SJCRH30 (cell line): ENCODE data around the gene GNAT1. TPM values are rescaled to one million over a fixed set of nuclear protein-coding genes. Genes with fewer than 3 reads are reported as not detected.

Source experiments
- DNase-seq, 2 experiments: peaks; one replicate each; pipeline ENCODE4 v3.0.0-alpha.2; 2015 to 2020
- H3K27ac ChIP-seq: fragments of 250-450 bp; sonication (Bioruptor Pico); 2 replicates; pipeline ENCODE4 v1.5.1; 2020; ENCODE audit warnings: mild to moderate bottlenecking, moderate library complexity
- H3K27me3 ChIP-seq: fragments of 250-450 bp; sonication (Bioruptor Pico); 2 replicates; pipeline ENCODE4 v1.5.1; 2020; ENCODE audit warnings: mild to moderate bottlenecking, moderate library complexity
- H3K36me3 ChIP-seq: fragments of 250-450 bp; sonication (Bioruptor Pico); 2 replicates; pipeline ENCODE4 v1.5.1; 2020; ENCODE audit warnings: mild to moderate bottlenecking, moderate library complexity
- H3K4me1 ChIP-seq: fragments of 250-450 bp; sonication (Bioruptor Pico); 2 replicates; pipeline ENCODE4 v1.5.1; 2020; ENCODE audit warnings: mild to moderate bottlenecking, moderate library complexity
- H3K4me3 ChIP-seq: fragments of 250-450 bp; sonication (Bioruptor Pico); 2 replicates; pipeline ENCODE4 v1.5.1; 2020; ENCODE audit warnings: mild to moderate bottlenecking, moderate library complexity
- H3K9me3 ChIP-seq: fragments of 250-450 bp; sonication (Bioruptor Pico); replicated peaks from 2 replicates; pipeline ENCODE4 v1.5.1; 2020; ENCODE audit warnings: mild to moderate bottlenecking, moderate library complexity
- total RNA-seq: library from RNA; depleted of rRNA; stranded (reverse); fragments of >200 nt; shearing (Covaris generic); gene quantifications from 2 replicates; pipeline ENCODE4 v1.2.3, GENCODE V29; 2014

GNAT1 gene
- total RNA-seq, 1 experiment from 2014 or later: 0.14 TPM

DNA sequence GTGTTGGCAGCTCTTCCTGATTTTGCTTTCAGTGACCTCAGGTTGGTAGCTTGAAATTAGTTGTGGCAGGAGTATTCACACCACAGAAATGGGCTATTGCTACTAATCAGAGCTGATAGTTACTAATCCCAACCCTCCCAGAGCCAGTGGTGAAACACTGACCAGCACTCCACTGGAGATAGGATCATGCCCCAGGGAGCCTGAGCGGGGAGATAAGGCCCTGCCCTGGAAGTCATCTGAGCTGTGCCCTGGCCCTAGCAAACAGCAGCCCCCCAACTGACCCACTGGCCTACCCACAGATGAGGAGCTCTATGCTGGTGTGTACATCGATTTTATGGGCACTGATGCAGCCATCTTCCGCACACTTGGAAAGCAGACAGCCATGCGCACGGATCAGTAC is 9.4 kb upstream of the GNAT1 start:
- H3K4me1 ChIP-seq: peaks cover 27% of the 10 kb centered on the region
- DNase-seq: no peak
- H3K27me3 ChIP-seq: no peaks in the 10 kb centered on the region
- no peak overlapping the region for H3K27ac ChIP-seq
- H3K4me3 ChIP-seq: no peak overlapping the region
- H3K36me3 ChIP-seq: no peaks in the 10 kb centered on the region
- H3K9me3 ChIP-seq: no peaks in the 10 kb centered on the region

DNA sequence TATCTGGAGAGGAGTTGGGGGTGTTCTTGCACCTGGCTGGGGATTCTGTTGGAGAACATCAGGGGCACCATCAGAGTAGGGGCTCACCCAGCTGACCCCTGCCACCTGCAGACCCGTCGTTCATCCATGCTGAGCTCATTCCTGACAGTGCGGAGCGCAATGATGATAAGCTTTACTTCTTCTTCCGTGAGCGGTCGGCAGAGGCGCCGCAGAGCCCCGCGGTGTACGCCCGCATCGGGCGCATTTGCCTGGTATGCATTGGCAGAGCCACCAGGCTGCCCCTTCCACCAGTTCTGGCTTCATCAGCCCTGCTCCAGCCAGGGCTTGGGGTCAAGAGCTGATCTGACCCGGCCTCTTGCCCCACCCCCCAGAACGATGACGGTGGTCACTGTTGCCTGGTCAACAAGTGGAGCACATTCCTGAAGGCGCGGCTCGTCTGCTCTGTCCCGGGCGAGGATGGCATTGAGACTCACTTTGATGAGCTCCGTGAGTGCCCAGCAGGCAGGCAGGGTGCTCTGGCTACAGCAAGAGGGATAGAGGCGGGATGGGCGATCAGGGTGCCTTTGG is 8.8 kb upstream of the GNAT1 start:
- Histone ChIP-seq H3K4me1 (peaks cover 21% of the 10 kb centered on the region), H3K36me3 (no peaks in the 10 kb centered on the region), H3K27ac (no peak overlapping the region), H3K27me3 (no peaks in the 10 kb centered on the region), H3K9me3 (no peaks in the 10 kb centered on the region), H3K4me3 (no peak overlapping the region)
- no peak for DNase-seq

DNA sequence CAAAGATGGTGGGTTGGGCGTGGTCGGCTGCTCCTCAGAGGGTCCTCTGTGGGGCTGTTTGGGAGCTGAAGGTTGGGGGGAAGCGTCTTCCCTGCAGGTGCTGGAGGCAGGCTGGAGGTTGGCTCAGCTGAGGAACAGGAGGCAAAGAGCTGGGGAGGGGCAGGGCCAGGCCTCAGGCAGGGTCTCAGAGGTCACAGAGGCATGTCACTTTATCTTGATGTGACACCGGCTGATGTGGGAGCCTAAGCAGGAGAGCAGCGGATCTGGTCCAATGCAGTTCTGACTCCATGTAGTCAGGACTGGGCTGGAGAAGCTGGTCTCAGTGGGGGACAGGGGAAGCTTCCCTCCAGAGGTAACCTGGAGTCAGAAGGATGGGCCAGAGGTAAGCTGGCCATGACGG is 7.7 kb upstream of the GNAT1 start:
- no peaks in the 10 kb centered on the region for H3K36me3 ChIP-seq
- no peak overlapping the region for H3K27ac ChIP-seq
- DNase-seq: no peak
- peaks cover 18% of the 10 kb centered on the region for H3K4me1 ChIP-seq
- H3K4me3 ChIP-seq: no peak overlapping the region
- no peaks in the 10 kb centered on the region for H3K9me3 ChIP-seq
- H3K27me3 ChIP-seq: no peaks in the 10 kb centered on the region

DNA sequence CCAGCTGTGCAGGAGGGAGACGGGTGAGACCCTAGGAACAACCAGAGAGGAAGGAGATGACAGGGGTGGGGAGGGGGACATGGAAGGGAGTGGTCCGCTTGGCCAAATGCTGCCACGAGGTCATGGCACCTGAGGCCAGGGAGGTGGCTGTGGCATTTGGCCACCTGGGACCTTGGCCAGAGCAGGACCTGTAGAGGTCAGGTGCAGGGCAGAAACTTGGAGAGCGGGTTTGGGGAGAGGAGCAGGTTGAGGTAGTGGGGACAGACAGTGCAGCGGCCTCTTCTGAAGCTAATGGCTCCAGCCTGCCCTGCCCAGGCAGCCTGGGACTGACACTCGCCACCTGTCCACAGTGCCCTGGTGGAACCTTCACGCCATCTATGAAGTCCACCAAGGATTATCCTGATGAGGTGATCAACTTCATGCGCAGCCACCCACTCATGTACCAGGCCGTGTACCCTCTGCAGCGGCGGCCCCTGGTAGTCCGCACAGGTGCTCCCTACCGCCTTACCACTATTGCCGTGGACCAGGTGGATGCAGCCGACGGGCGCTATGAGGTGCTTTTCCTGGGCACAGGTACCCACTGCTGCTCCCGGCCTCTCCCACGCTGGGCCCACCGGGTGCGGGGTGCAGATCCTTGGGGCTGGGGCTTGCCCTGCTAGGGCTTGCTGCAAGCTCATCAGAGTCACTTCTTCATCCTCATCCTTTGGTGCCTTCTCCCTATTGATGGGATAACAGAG is 7.0 kb upstream of the GNAT1 start:
- peaks cover 18% of the 10 kb centered on the region for H3K4me1 ChIP-seq
- H3K4me3 ChIP-seq: no peak overlapping the region
- no peak overlapping the region for H3K27ac ChIP-seq
- no peak for DNase-seq
- no peaks in the 10 kb centered on the region for H3K27me3 ChIP-seq
- no peaks in the 10 kb centered on the region for H3K9me3 ChIP-seq
- H3K36me3 ChIP-seq: no peaks in the 10 kb centered on the region

DNA sequence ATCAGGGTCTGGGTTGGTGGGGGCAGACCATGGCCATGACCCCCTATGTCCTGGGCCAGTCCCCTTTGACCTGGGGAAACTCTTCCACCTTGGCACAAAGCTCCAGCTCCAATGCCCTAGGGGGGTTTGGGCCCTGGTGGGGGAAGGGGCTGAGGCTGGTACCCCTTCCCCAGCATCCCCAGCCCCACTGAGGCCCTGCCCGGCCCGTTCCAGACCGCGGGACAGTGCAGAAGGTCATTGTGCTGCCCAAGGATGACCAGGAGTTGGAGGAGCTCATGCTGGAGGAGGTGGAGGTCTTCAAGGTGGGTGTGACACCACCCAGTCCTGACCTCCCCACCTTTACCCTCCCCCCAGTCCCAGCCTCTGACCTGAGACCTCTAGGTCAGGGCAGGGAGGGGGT is 6.2 kb upstream of the GNAT1 start:
- no peak overlapping the region for H3K27ac ChIP-seq

DNA sequence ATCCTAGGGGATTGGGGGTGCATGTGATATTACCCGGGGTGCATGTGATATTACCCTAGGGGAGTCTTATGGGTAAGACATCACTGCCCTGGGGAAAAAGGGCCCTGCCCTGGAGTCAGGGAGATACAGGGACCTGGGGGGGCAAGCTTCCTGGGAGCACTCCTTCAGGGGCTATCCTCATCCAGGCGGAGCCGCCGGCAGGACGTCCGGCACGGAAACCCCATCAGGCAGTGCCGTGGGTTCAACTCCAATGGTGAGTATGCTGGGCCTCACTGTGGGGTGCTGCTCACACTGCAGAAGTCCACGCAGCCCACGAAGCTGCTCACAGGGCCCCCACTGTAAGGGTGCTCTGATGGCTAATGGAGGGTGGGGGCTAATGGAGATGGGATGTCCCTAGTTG is 5.3 kb upstream of the GNAT1 start:
- Histone ChIP-seq H3K27ac (no peak overlapping the region), H3K36me3 (no peaks in the 10 kb centered on the region), H3K9me3 (no peaks in the 10 kb centered on the region), H3K4me1 (peaks cover 10% of the 10 kb centered on the region), H3K27me3 (no peaks in the 10 kb centered on the region), H3K4me3 (no peak overlapping the region)
- no peak for DNase-seq

More for the DNA sequence above, 6.2 kb upstream of the GNAT1 start:
- no peaks in the 10 kb centered on the region for H3K27me3 ChIP-seq
- peaks cover 11% of the 10 kb centered on the region for H3K4me1 ChIP-seq
- H3K4me3 ChIP-seq: no peak overlapping the region
- no peaks in the 10 kb centered on the region for H3K9me3 ChIP-seq
- H3K36me3 ChIP-seq: no peaks in the 10 kb centered on the region
- no peak for DNase-seq

DNA sequence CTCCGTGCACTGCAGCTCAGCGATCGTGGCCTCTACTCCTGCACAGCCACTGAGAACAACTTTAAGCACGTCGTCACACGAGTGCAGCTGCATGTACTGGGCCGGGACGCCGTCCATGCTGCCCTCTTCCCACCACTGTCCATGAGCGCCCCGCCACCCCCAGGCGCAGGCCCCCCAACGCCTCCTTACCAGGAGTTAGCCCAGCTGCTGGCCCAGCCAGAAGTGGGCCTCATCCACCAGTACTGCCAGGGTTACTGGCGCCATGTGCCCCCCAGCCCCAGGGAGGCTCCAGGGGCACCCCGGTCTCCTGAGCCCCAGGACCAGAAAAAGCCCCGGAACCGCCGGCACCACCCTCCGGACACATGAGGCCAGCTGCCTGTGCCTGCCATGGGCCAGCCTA is 3.7 kb upstream of the GNAT1 start:
- Histone ChIP-seq H3K9me3 (no peaks in the 10 kb centered on the region), H3K4me3 (no peak overlapping the region)

DNA sequence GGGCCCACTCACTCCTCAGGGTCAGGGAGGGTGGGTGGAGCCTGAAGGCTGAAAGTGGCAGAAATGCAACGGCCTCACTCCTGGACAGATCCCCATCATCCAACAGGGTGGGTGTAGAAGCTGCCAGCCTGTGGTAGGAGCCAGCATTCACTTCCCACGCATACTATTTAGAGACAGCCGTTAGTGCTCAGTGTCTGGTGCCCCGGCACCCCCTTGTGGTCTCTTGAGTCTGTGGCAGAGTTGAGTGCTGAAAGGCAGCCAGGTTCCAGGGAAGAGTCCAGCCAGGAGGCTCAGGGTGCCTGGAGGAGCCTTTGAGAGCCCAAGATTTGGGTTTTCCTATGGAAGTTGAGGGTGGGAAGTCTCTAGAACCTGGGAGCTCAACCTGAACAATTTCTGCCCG is 2.1 kb upstream of the GNAT1 start:
- no peaks in the 10 kb centered on the region for H3K4me1 ChIP-seq
- H3K27ac ChIP-seq: no peak overlapping the region
- no peak overlapping the region for H3K4me3 ChIP-seq
- peak; percentile 73 to 85 for DNase-seq
- no peaks in the 10 kb centered on the region for H3K27me3 ChIP-seq
- H3K9me3 ChIP-seq: no peaks in the 10 kb centered on the region
- H3K36me3 ChIP-seq: no peaks in the 10 kb centered on the region

More for the DNA sequence above, 3.7 kb upstream of the GNAT1 start:
- Histone ChIP-seq H3K4me1 (no peaks in the 10 kb centered on the region), H3K36me3 (no peaks in the 10 kb centered on the region), H3K27me3 (no peaks in the 10 kb centered on the region), H3K27ac (no peak overlapping the region)
- DNase-seq: no peak

DNA sequence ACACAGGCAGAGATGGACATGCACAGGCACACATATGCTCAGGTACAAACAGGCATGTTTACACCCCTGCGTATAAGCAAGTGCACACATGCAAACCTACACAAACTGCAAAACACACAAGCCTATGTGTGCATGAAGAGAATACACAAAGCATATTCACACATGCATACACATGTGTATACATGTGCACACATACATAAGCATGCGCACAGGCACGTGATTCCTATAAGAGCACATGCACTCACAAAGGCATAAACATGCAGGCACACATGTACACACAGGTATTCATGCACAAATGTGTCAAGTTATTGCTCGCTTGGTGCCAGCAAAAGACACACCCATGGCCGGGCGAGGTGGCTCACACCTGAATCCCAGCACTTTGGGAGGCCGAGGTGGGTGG is 1.4 kb upstream of the GNAT1 start:
- H3K27me3 ChIP-seq: no peaks in the 10 kb centered on the region

DNA sequence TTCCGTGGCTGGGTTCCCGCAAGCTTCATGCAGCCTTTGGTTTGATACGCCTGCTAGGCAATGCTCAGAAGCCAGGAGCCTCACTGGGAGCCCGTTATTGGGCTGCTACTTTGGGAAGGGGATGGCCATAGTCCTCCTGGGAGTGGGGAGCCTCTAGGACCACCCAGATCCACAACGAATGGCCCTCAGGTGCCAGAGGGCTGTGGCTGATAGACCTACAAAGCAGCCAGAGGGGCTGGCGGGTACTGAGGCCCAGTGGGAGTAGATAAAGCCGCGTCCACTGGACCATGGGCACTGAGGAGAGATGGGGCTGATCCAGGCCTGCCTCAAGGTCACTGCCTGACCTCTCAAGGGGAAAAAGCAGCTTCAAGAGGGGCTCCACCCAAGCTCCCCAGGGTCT is 714 bp downstream of the GNAT1 start:
- no peak for DNase-seq
- H3K9me3 ChIP-seq: no peaks in the 10 kb centered on the region
- no peak overlapping the region for H3K27ac ChIP-seq
- H3K4me3 ChIP-seq: no peak overlapping the region
- peaks cover 4% of the 10 kb centered on the region; the same call in 1 of the 2 replicates for H3K4me1 ChIP-seq
- no peaks in the 10 kb centered on the region for H3K36me3 ChIP-seq
- H3K27me3 ChIP-seq: no peaks in the 10 kb centered on the region

More for the DNA sequence above, 1.4 kb upstream of the GNAT1 start:
- no peaks in the 10 kb centered on the region for H3K9me3 ChIP-seq
- H3K4me1 ChIP-seq: peaks cover 4% of the 10 kb centered on the region; the same call in 1 of the 2 replicates
- no peak overlapping the region for H3K27ac ChIP-seq
- no peak overlapping the region for H3K4me3 ChIP-seq
- DNase-seq: no peak
- H3K36me3 ChIP-seq: no peaks in the 10 kb centered on the region

DNA sequence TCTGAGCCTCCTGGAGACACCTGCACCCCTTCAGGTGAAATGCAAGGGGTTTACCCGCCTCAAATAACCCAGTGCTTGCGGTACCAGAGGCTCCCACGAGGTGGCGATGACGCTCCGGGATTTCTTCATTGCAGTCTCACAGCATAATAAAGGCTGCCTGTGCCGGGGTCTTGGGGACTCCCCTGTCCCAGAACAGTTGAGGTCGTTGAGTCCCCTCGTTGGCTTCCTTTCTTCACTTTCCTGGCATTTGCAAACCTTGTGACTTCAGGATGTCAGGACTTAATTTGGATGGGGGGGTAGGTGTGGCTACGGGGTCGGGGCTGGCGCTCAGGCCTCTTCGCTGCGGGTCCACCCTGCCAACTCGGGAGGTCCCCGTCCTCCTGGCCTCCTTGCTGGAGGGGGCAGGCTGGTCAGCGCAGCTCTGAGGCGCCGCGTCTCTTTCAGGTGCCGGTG is 1.3 kb downstream of the GNAT1 start:
- H3K4me1 ChIP-seq: peaks cover 4% of the 10 kb centered on the region; the same call in 1 of the 2 replicates
- H3K27ac ChIP-seq: no peak overlapping the region
- H3K36me3 ChIP-seq: no peaks in the 10 kb centered on the region
- no peaks in the 10 kb centered on the region for H3K9me3 ChIP-seq
- H3K4me3 ChIP-seq: no peak overlapping the region
- H3K27me3 ChIP-seq: no peaks in the 10 kb centered on the region
- peak; percentile 58 to 78 for DNase-seq

DNA sequence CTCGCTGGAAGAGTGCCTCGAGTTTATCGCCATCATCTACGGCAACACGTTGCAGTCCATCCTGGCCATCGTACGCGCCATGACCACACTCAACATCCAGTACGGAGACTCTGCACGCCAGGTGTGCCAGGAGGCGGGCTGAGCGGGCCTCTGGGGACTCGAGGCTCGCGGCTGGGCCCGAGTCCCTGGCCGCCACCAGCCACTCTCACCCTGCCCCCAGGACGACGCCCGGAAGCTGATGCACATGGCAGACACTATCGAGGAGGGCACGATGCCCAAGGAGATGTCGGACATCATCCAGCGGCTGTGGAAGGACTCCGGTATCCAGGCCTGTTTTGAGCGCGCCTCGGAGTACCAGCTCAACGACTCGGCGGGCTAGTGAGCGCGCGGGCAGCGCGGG is 1.9 kb downstream of the GNAT1 start:
- Histone ChIP-seq H3K4me1 (peaks cover 4% of the 10 kb centered on the region; the same call in 1 of the 2 replicates), H3K4me3 (no peak overlapping the region), H3K27me3 (no peaks in the 10 kb centered on the region), H3K36me3 (no peaks in the 10 kb centered on the region), H3K27ac (no peak overlapping the region), H3K9me3 (no peaks in the 10 kb centered on the region)
- no peak for DNase-seq

DNA sequence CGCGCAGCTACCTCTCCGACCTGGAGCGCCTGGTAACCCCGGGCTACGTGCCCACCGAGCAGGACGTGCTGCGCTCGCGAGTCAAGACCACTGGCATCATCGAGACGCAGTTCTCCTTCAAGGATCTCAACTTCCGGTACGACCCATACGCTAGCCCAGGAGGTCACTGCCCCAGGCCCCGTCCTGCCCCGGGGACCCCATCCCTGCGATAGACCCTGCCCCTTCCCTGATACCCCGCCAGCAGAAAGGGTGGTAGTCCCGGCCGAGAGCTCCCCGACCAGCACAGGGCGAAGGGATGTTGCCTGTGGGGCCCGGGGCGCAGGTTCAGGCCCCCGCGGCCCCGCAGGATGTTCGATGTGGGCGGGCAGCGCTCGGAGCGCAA is 2.3 kb downstream of the GNAT1 start:
- H3K27ac ChIP-seq: no peak overlapping the region
- H3K4me1 ChIP-seq: peaks cover 4% of the 10 kb centered on the region; the same call in 1 of the 2 replicates
- DNase-seq: no peak
- H3K36me3 ChIP-seq: no peaks in the 10 kb centered on the region
- H3K4me3 ChIP-seq: no peak overlapping the region
- no peaks in the 10 kb centered on the region for H3K27me3 ChIP-seq
- no peaks in the 10 kb centered on the region for H3K9me3 ChIP-seq

DNA sequence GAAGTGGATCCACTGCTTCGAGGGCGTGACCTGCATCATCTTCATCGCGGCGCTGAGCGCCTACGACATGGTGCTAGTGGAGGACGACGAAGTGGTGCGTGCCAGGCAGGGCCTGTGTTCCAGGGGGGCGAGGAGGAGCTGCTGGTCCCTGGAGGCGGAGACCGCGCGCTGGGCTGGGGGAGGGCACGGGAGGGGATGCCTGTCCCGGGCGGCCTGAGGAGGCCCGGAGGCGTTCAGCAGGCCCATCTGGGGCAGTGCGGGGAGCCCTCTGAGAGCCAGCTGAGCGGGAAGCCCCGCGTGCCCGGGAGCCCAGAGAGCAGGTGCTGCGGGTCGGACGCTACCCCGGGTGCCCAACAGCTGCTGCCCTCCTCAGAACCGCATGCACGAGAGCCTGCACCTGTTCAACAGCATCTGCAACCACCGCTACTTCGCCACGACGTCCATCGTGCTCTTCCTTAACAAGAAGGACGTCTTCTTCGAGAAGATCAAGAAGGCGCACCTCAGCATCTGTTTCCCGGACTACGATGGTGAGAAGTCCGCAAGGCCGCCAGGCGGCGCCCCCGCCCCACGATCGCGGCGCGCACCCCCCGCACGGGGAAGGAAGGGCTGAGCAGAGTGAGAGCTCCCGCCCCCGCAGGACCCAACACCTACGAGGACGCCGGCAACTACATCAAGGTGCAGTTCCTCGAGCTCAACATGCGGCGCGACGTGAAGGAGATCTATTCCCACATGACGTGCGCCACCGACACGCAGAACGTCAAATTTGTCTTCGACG is 2.9 kb downstream of the GNAT1 start:
- no peaks in the 10 kb centered on the region for H3K27me3 ChIP-seq
- no peaks in the 10 kb centered on the region for H3K9me3 ChIP-seq
- H3K4me1 ChIP-seq: peaks cover 4% of the 10 kb centered on the region; the same call in 1 of the 2 replicates
- no peak overlapping the region for H3K27ac ChIP-seq
- no peaks in the 10 kb centered on the region for H3K36me3 ChIP-seq
- H3K4me3 ChIP-seq: no peak overlapping the region
- peak; percentile 47 to 57 for DNase-seq

DNA sequence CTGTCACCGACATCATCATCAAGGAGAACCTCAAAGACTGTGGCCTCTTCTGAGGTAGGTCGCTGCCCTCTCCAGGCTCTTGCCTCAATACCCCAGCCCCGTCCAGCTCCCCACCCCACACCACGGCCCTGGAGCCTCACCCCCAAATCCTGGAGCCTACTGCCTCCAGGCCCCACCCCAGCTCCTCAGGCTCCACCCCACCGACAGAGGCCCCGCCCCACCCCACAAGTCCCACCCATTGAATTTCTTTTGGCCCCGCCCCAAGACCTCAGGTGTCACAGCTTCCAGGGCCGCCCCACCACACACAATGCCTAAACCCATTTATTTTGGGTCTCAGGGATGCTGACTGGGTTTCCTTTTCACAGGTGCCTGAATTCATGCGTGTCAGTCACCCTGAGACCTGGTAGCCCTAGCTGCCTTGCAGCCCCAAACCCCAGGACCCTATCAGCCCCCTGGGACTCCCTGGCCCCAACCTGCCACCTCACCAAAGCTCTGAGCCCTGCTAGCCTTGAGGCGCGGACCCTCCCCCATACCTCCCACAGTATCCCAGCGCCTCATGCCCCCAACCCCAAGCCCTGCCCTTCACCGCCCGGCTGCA is 3.6 kb downstream of the GNAT1 start:
- H3K27me3 ChIP-seq: no peaks in the 10 kb centered on the region
- no peak overlapping the region for H3K4me3 ChIP-seq
- no peaks in the 10 kb centered on the region for H3K9me3 ChIP-seq
- DNase-seq: no peak
- no peaks in the 10 kb centered on the region for H3K36me3 ChIP-seq
- no peak overlapping the region for H3K27ac ChIP-seq
- H3K4me1 ChIP-seq: peaks cover 4% of the 10 kb centered on the region; the same call in 1 of the 2 replicates
